ENCODE results near the gene APOA5.

- TF ChIP-seq CTCF (conservative IDR thresholded peaks at IDR 0.05) (no peak), ZFX (IDR thresholded peaks at IDR 0.05) (no peak)
Measured at GRCh38 chr11:116773203-116774097, 18.2 kb downstream of the APOA5 start.

All from C4-2B (cell line).